Neural cell (in vitro differentiated cells): ENCODE results near the gene POU6F2.

ENCODE experiments used
- CTCF ChIP-seq: fragments of 450-650 bp; IDR thresholded peaks from 2 replicates; pipeline ENCODE4 v1.5.1; 2014; ENCODE audit warnings: antibody characterized with exemption, mild to moderate bottlenecking, moderate library complexity; ENCODE audit not compliant: poor library complexity, severe bottlenecking
- EP300 ChIP-seq: fragments of 450-650 bp; conservative IDR thresholded peaks from 2 replicates; pipeline ENCODE4 v1.6.1; 2014; ENCODE audit warnings: antibody characterized with exemption, mild to moderate bottlenecking, moderate library complexity; ENCODE audit not compliant: poor library complexity, severe bottlenecking
- EZH2 ChIP-seq: fragments of 200-600, 300-800 bp; shearing (Covaris generic), sonication (generic); IDR thresholded peaks from 2 replicates; pipeline ENCODE4 v1.6.1; 2014; ENCODE audit warnings: antibody characterized with exemption, low read length, borderline replicate concordance, mild to moderate bottlenecking; ENCODE audit not compliant: insufficient read depth, poor library complexity, severe bottlenecking
- REST ChIP-seq: IDR thresholded peaks from 2 replicates; pipeline ENCODE4 v1.6.1; 2012; ENCODE audit warnings: borderline replicate concordance

- no peak for TF ChIP-seq CTCF
- no peak for TF ChIP-seq EZH2
- TF ChIP-seq EP300: no peak
- TF ChIP-seq REST: no peak
These were observed 538.0 kb downstream of the POU6F2 start for GRCh38 chr7:39515534-39516228.
